Bronchial epithelial cell (primary cell): Measurements from ENCODE around the gene MAP3K15. TPM values are rescaled to one million over a fixed set of nuclear protein-coding genes. Genes with fewer than 3 reads are reported as not detected.
A peak's percentile ranks its signal among the peaks of the same experiment; 100 is the strongest.

Source experiments
- DNase-seq: peaks from one replicate; pipeline ENCODE4 v3.0.0-alpha.2; 2010; ENCODE audit warnings: low read depth
- FAIRE-seq: peaks from 2 replicates; lab custom pipeline; 2011; peaks lifted over from hg19 to GRCh38; lab: Jason Lieb, UNC
- H3K27me3 ChIP-seq: 2 replicates; pipeline ENCODE4 v1.5.1; 2011; ENCODE audit warnings: low read length; ENCODE audit not compliant: control insufficient read depth, insufficient read depth
- H3K36me3 ChIP-seq: 2 replicates; pipeline ENCODE4 v1.5.1; 2011; ENCODE audit warnings: low read length; ENCODE audit not compliant: control insufficient read depth, insufficient read depth
- H3K4me3 ChIP-seq: 2 replicates; pipeline ENCODE4 v1.5.1; 2011; ENCODE audit warnings: mild to moderate bottlenecking, low read depth, low read length, control low read depth
- CTCF ChIP-seq: IDR thresholded peaks from 2 replicates; pipeline ENCODE4 v1.5.1; 2011; ENCODE audit warnings: mild to moderate bottlenecking, moderate library complexity, low read length, control low read depth, inconsistent platforms; ENCODE audit not compliant: insufficient read depth, severe bottlenecking
- total RNA-seq: library from RNA; depleted of rRNA; stranded (reverse); fragments of >200 nt; gene quantifications from 2 replicates; pipeline ENCODE4 v1.2.1, GENCODE V29; 2014

MAP3K15 gene
- total RNA-seq, 1 donor from 2014 or later, result under 0.01 TPM

- Histone ChIP-seq H3K27me3 (no peaks in the 10 kb centered on the region), H3K36me3 (no peaks in the 10 kb centered on the region), H3K4me3 (no peak overlapping the region)
- no peak for TF ChIP-seq CTCF
- FAIRE-seq (no peak), DNase-seq (no peak)
Observed at GRCh38 chrX:19549838-19550237, 34.5 kb upstream of the MAP3K15 start.

- Histone ChIP-seq H3K27me3 (no peaks in the 10 kb centered on the region), H3K4me3 (no peak overlapping the region), H3K36me3 (no peaks in the 10 kb centered on the region)
- no peak for TF ChIP-seq CTCF
- DNase-seq (no peak), FAIRE-seq (no peak)
Observed at GRCh38 chrX:19548934-19549333, 33.6 kb upstream of the MAP3K15 start.

DNA sequence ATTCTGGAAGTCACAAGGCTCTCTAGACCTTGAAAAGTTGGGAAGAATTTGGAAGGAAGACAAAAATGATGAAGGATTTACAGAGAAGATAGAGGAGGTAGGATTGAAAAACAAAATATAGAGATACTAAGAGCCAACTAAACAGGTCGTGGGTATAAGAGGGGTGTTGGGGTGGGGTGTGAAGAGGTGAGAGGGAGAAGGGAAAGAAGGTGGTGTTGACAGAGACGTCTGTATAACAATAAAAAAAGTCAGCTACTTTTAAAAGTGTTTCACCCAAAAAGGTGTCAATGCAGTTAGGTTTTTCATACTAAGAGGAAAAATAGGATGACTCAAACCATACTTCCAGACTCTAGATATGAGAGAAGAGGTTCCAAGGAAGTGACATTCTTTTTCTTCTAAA is 33.0 kb upstream of the MAP3K15 start:
- no peak for TF ChIP-seq CTCF
- FAIRE-seq (no peak), DNase-seq (no peak)
- no peaks in the 10 kb centered on the region for H3K27me3 ChIP-seq
- H3K4me3 ChIP-seq, result no peak overlapping the region
- H3K36me3 ChIP-seq, result no peaks in the 10 kb centered on the region

GRCh38 chrX:19545651-19546050 is 30.3 kb upstream of the MAP3K15 start:
- no peak for DNase-seq
- no peak for FAIRE-seq
- no peaks in the 10 kb centered on the region for H3K36me3 ChIP-seq
- H3K4me3 ChIP-seq, result no peak overlapping the region
- no peaks in the 10 kb centered on the region for H3K27me3 ChIP-seq
- TF ChIP-seq CTCF, result no peak

DNA sequence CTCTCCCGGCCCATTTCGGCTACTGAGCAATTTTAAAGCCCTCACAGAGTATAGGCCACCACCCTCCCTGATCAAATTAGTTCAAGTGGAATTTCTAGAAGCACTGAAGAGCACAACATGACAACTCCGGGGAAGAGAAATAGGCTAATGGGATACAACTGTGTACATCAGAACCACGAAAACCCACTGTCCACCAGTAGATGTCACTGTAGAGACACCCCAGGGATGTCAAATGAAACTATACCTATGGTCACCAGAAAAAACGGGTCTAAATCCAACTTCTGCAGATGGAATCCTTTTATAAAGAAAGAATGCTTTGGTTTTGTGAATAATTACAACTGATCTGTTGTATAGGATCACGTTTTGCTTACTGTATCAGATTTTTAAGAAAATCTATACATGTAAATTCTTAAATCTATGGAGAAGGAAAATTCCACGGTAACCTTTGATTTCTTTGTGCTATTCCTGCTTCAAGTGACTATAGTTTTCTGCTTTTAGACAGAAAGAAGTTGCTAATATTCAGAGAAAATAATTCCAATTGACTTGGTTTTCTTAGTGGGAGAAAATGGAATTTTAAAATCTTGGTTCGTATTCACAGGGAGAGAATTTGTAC is 29.5 kb upstream of the MAP3K15 start:
- Histone ChIP-seq H3K4me3 (no peak overlapping the region), H3K36me3 (no peaks in the 10 kb centered on the region), H3K27me3 (no peaks in the 10 kb centered on the region)
- FAIRE-seq (peak; percentile 66), DNase-seq (peak; percentile 46)
- TF ChIP-seq CTCF, result peak; percentile 66

- FAIRE-seq (no peak), DNase-seq (no peak)
- no peak for TF ChIP-seq CTCF
- Histone ChIP-seq H3K4me3 (no peak overlapping the region), H3K36me3 (no peaks in the 10 kb centered on the region), H3K27me3 (no peaks in the 10 kb centered on the region)
Observed at GRCh38 chrX:19543951-19544381, 28.7 kb upstream of the MAP3K15 start.
